ENCODE measurements around the gene BMPR1A.

Gene BMPR1A

DNA sequence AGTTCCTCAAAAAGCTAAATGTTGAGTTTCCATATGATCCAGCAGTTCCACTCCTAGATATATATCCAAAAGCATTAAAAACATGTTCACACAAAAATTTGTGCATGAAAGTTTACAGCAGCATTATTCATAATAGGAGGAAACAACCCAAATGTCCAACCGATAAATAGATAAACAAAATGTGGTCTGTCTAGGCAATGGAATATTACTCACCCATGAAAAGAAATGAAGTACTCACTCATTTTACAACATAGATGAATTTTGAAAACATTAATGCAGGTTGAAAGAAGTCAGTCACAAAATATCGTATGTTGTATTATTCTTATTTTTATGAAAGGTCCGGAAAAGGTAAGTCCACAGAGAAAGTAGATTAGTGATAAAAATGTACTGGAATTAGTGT lies 34.0 kb downstream of the BMPR1A start:
- Histone ChIP-seq H3K23ac (ENCODE audit: low read length) (no peak overlapping the region), H3K9me3 (ENCODE audit: insufficient read depth, low read depth, low read length) (no peaks in the 10 kb centered on the region), H3K36me3 (ENCODE audit: control insufficient read depth in 1 of 2, insufficient read depth in 2 of 2, low read length in 2 of 2) (no peaks in the 10 kb centered on the region), H3K79me2 (ENCODE audit: control insufficient read depth, insufficient read depth, low read length, poor library complexity) (peaks cover under 1% of the 10 kb centered on the region), H4K8ac (ENCODE audit: low read depth, low read length) (no peak overlapping the region), H3K27me3 (ENCODE audit: insufficient read depth, low read length) (no peaks in the 10 kb centered on the region), H3K14ac (ENCODE audit: low read length) (no peak overlapping the region), H3K4ac (ENCODE audit: low read depth, low read length) (no peak overlapping the region), H3K79me1 (ENCODE audit: low read length) (no peaks in the 10 kb centered on the region), H4K91ac (ENCODE audit: low read depth, low read length) (no peak overlapping the region), H3K4me2 (ENCODE audit: low read length) (no peak overlapping the region), H3K9ac (ENCODE audit: low read length) (no peak overlapping the region), H3K18ac (ENCODE audit: low read length) (no peak overlapping the region), H2AK5ac (ENCODE audit: low read length) (no peak overlapping the region), H2BK5ac (ENCODE audit: low read depth, low read length, poor library complexity) (no peak overlapping the region), H3K4me1 (ENCODE audit: control insufficient read depth in 1 of 2, insufficient read depth in 2 of 2, low read length in 2 of 2) (peaks cover 2 to 4% of the 10 kb centered on the region in 2 experiments), H3K4me3 (ENCODE audit: low read depth, low read length) (no peak overlapping the region), H2AFZ (ENCODE audit: insufficient read depth, low read length, poor library complexity) (no peak overlapping the region), H4K12ac (ENCODE audit: low read depth, low read length) (no peak overlapping the region), H2BK120ac (ENCODE audit: insufficient read depth, low read length, poor library complexity) (no peak overlapping the region), H3K27ac (ENCODE audit: low read depth, low read length) (no peak overlapping the region), H2BK12ac (ENCODE audit: low read length) (no peak overlapping the region)
- no peak for DNase-seq
- WGBS (ENCODE audit: extremely low coverage, insufficient coverage, insufficient read length): no CpG with 5 or more reads among the region's 3 CpGs

DNA sequence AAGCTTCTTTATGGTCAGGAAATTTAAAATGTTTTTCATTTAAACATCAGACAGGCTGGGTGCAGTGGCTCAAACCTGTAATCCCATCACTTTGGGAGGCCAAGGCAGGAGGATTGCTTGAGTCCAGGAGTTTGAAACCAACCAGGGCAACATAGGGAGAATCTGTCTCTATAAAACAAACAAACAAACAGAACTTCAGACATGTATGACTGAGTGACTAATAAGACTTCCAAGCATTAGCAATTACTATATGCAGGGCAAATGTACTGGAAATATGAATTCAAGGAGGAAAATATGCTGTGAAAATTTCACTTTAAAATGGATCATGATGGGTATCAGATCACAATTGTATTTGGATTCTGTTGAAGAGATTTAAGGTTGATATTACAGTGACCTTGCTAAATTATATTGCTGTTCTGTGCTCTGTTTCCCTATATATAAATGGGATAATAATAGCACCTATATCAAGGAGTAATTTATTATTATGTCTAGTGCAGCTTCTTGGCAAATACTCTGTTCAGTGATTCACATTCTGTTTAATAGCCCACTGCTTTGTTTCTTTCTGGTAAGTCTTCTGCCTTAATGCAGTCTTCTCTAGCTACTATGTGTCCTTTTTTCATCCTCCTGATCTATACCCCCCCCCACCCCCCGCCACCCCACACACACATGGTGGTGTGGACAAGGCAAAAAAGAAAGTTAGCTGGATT lies 36.2 kb downstream of the BMPR1A start:
- Histone ChIP-seq H3K4me3 (ENCODE audit: low read depth, low read length) (no peak overlapping the region), H3K79me2 (ENCODE audit: control insufficient read depth, insufficient read depth, low read length, poor library complexity) (no peaks in the 10 kb centered on the region), H3K14ac (ENCODE audit: low read length) (no peak overlapping the region), H3K4me1 (ENCODE audit: control insufficient read depth in 1 of 2, insufficient read depth in 2 of 2, low read length in 2 of 2) (no peaks in the 10 kb centered on the region), H4K91ac (ENCODE audit: low read depth, low read length) (no peak overlapping the region), H2BK120ac (ENCODE audit: insufficient read depth, low read length, poor library complexity) (no peak overlapping the region), H3K4me2 (ENCODE audit: low read length) (no peak overlapping the region), H4K8ac (ENCODE audit: low read depth, low read length) (no peak overlapping the region), H3K9me3 (ENCODE audit: insufficient read depth, low read depth, low read length) (no peaks in the 10 kb centered on the region), H3K18ac (ENCODE audit: low read length) (no peak overlapping the region), H2BK5ac (ENCODE audit: low read depth, low read length, poor library complexity) (no peak overlapping the region), H3K27me3 (ENCODE audit: insufficient read depth, low read length) (no peaks in the 10 kb centered on the region), H3K27ac (ENCODE audit: low read depth, low read length) (no peak overlapping the region), H3K9ac (ENCODE audit: low read length) (no peak overlapping the region), H3K36me3 (ENCODE audit: control insufficient read depth in 1 of 2, insufficient read depth in 2 of 2, low read length in 2 of 2) (no peaks in the 10 kb centered on the region), H3K4ac (ENCODE audit: low read depth, low read length) (no peak overlapping the region), H2BK12ac (ENCODE audit: low read length) (no peak overlapping the region), H2AK5ac (ENCODE audit: low read length) (no peak overlapping the region), H3K23ac (ENCODE audit: low read length) (no peak overlapping the region), H3K79me1 (ENCODE audit: low read length) (no peaks in the 10 kb centered on the region), H4K12ac (ENCODE audit: low read depth, low read length) (no peak overlapping the region), H2AFZ (ENCODE audit: insufficient read depth, low read length, poor library complexity) (no peak overlapping the region)
- DNase-seq: no peak
- WGBS (ENCODE audit: extremely low coverage, insufficient coverage, insufficient read length): no CpG with 5 or more reads among the region's 1 CpG

DNA sequence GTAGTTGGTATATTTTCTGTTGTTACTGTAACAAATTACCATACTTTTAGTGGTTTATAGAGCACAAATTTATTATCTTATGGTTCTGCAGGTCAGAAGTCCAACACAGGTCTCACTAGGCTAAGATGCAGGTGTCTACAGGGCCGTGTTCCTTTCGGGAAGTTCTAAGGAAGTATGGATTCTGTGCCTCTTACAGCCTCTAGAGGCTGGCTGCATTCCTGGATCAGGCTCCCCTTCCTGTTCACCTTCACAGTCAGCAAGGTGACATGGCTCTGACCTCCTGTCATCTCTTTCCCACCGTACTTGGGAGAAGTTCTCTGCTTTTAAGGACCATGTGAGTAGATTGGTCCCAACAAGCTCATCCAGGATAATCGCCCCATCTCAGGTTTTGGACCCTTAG lies 37.3 kb downstream of the BMPR1A start:
- no peak overlapping the region for H3K4me3 ChIP-seq (ENCODE audit: low read depth, low read length)
- no peak overlapping the region for H2AFZ ChIP-seq (ENCODE audit: insufficient read depth, low read length, poor library complexity)
- no peaks in the 10 kb centered on the region for H3K79me2 ChIP-seq (ENCODE audit: control insufficient read depth, insufficient read depth, low read length, poor library complexity)
- H4K8ac ChIP-seq (ENCODE audit: low read depth, low read length): no peak overlapping the region
- H2BK120ac ChIP-seq (ENCODE audit: insufficient read depth, low read length, poor library complexity): no peak overlapping the region
- no peak overlapping the region for H2AK5ac ChIP-seq (ENCODE audit: low read length)
- no peaks in the 10 kb centered on the region for H3K9me3 ChIP-seq (ENCODE audit: insufficient read depth, low read depth, low read length)
- no peak overlapping the region for H3K14ac ChIP-seq (ENCODE audit: low read length)
- no peaks in the 10 kb centered on the region for H3K27me3 ChIP-seq (ENCODE audit: insufficient read depth, low read length)
- no peak overlapping the region for H4K91ac ChIP-seq (ENCODE audit: low read depth, low read length)
- H2BK12ac ChIP-seq (ENCODE audit: low read length): no peak overlapping the region
- no peaks in the 10 kb centered on the region for H3K4me1 ChIP-seq (ENCODE audit: control insufficient read depth in 1 of 2, insufficient read depth in 2 of 2, low read length in 2 of 2)
- no peaks in the 10 kb centered on the region for H3K79me1 ChIP-seq (ENCODE audit: low read length)
- no peak overlapping the region for H3K4me2 ChIP-seq (ENCODE audit: low read length)
- H3K18ac ChIP-seq (ENCODE audit: low read length): no peak overlapping the region
- no peak for DNase-seq
- H3K27ac ChIP-seq (ENCODE audit: low read depth, low read length): no peak overlapping the region
- WGBS (ENCODE audit: extremely low coverage, insufficient coverage, insufficient read length): no CpG with 5 or more reads among the region's 4 CpGs
- H4K12ac ChIP-seq (ENCODE audit: low read depth, low read length): no peak overlapping the region
- H3K4ac ChIP-seq (ENCODE audit: low read depth, low read length): peak overlapping the region; percentile 3
- no peaks in the 10 kb centered on the region for H3K36me3 ChIP-seq (ENCODE audit: control insufficient read depth in 1 of 2, insufficient read depth in 2 of 2, low read length in 2 of 2)
- no peak overlapping the region for H3K23ac ChIP-seq (ENCODE audit: low read length)
- no peak overlapping the region for H2BK5ac ChIP-seq (ENCODE audit: low read depth, low read length, poor library complexity)
- no peak overlapping the region for H3K9ac ChIP-seq (ENCODE audit: low read length)

DNA sequence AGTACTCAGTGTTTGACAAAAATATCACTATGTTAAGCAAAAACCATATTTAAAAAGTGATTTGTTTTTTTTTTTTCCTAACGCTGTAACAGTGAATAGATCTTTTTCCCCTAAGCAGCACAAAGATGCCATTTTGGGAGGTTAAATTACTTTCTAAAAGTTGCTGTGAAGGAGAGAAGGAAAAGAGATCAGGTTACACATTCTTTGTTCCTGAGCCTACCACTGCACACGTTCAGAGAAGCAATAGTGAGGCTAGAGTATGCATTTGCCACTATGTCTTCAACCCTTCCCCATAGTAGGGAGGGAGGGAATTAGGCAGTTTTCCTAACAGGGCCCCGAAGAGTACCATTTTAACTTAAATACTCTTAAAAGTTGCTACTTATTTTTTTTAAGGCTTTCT lies 38.9 kb downstream of the BMPR1A start:
- no peak overlapping the region for H3K23ac ChIP-seq (ENCODE audit: low read length)
- H4K91ac ChIP-seq (ENCODE audit: low read depth, low read length): no peak overlapping the region
- H3K79me2 ChIP-seq (ENCODE audit: control insufficient read depth, insufficient read depth, low read length, poor library complexity): peaks cover 3% of the 10 kb centered on the region
- H3K9me3 ChIP-seq (ENCODE audit: insufficient read depth, low read depth, low read length): no peaks in the 10 kb centered on the region
- H4K8ac ChIP-seq (ENCODE audit: low read depth, low read length): no peak overlapping the region
- peak in 1 of 2 donors; percentile 23 for DNase-seq
- H3K27ac ChIP-seq (ENCODE audit: low read depth, low read length): no peak overlapping the region
- H3K27me3 ChIP-seq (ENCODE audit: insufficient read depth, low read length): no peaks in the 10 kb centered on the region
- H3K18ac ChIP-seq (ENCODE audit: low read length): no peak overlapping the region
- H2BK12ac ChIP-seq (ENCODE audit: low read length): no peak overlapping the region
- H2BK120ac ChIP-seq (ENCODE audit: insufficient read depth, low read length, poor library complexity): no peak overlapping the region
- WGBS (ENCODE audit: extremely low coverage, insufficient coverage, insufficient read length): no CpG with 5 or more reads among the region's 3 CpGs
- H3K9ac ChIP-seq (ENCODE audit: low read length): no peak overlapping the region
- H2BK5ac ChIP-seq (ENCODE audit: low read depth, low read length, poor library complexity): no peak overlapping the region
- H3K36me3 ChIP-seq (ENCODE audit: control insufficient read depth in 1 of 2, insufficient read depth in 2 of 2, low read length in 2 of 2): no peaks in the 10 kb centered on the region
- no peaks in the 10 kb centered on the region for H3K4me1 ChIP-seq (ENCODE audit: control insufficient read depth in 1 of 2, insufficient read depth in 2 of 2, low read length in 2 of 2)
- no peak overlapping the region for H4K12ac ChIP-seq (ENCODE audit: low read depth, low read length)
- H2AFZ ChIP-seq (ENCODE audit: insufficient read depth, low read length, poor library complexity): no peak overlapping the region
- no peak overlapping the region for H3K4me2 ChIP-seq (ENCODE audit: low read length)
- H3K79me1 ChIP-seq (ENCODE audit: low read length): no peaks in the 10 kb centered on the region
- no peak overlapping the region for H3K4me3 ChIP-seq (ENCODE audit: low read depth, low read length)
- H2AK5ac ChIP-seq (ENCODE audit: low read length): no peak overlapping the region
- no peak overlapping the region for H3K14ac ChIP-seq (ENCODE audit: low read length)
- no peak overlapping the region for H3K4ac ChIP-seq (ENCODE audit: low read depth, low read length)

All from trophoblast cell (in vitro differentiated cells and primary cell).